Body of pancreas (tissue), 4 donors: ENCODE results near the gene CTIF.

Experiments
- POLR2A ChIP-seq, 3 donors: fragments of 450-650 bp; IDR thresholded peaks; one replicate each; pipeline ENCODE4 v1.6.1; 2016; ENCODE audit warnings: antibody characterized with exemption in 3 of 3, mild to moderate bottlenecking in 2 of 3
- TF ChIP-seq, protein P1 (sequence below), 7 experiments: fragments of 450-650 bp in 4 of 7; fragments of 200-600 bp in 3 of 7; sonication (generic) in 3 of 7; IDR thresholded peaks; one replicate each; pipeline ENCODE4 v1.5.1; 2016 to 2019; ENCODE audit warnings: antibody characterized with exemption in 7 of 7

DNA sequence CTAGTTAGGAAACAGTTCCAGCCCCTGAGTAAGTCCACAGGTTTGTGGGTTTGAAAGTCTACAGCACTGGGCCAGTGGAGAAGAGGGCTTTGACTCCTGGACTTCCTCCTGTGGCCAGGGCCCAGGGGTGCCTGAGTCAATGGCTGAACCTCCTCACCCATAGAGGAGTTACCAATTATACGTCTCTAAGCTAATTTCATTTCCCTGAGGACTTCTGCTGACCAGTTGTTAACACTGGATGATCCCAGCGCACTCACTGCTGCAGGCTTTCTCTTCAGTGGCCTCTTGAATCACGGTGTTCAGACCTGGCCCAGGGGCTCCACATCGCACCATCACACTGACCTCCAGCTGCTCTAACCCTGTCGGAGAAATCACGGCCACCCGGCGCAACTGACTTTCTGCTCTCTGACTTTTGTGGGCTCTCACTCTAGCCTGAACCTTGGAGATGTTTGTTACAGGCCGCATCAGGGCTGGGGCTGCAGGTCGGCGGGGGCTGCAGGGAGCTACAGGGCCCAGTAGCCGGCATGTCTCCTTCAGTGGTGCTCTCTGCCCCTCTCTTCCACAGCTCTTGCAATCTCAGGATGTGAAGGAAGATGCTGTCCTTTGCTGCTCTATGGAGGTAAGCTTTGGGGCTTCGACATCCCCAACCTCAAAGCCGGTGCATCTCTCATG, 318.3 kb downstream of the CTIF start:
- TF ChIP-seq, protein P1, sequence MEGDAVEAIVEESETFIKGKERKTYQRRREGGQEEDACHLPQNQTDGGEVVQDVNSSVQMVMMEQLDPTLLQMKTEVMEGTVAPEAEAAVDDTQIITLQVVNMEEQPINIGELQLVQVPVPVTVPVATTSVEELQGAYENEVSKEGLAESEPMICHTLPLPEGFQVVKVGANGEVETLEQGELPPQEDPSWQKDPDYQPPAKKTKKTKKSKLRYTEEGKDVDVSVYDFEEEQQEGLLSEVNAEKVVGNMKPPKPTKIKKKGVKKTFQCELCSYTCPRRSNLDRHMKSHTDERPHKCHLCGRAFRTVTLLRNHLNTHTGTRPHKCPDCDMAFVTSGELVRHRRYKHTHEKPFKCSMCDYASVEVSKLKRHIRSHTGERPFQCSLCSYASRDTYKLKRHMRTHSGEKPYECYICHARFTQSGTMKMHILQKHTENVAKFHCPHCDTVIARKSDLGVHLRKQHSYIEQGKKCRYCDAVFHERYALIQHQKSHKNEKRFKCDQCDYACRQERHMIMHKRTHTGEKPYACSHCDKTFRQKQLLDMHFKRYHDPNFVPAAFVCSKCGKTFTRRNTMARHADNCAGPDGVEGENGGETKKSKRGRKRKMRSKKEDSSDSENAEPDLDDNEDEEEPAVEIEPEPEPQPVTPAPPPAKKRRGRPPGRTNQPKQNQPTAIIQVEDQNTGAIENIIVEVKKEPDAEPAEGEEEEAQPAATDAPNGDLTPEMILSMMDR (IDR thresholded peaks at IDR 0.05) = no peak
- TF ChIP-seq POLR2A (IDR thresholded peaks at IDR 0.05) = no peak
